IMR-90 (cell line): ENCODE measurements around the gene HSD17B3. TPM values are rescaled to one million over a fixed set of nuclear protein-coding genes. Genes with fewer than 3 reads are reported as not detected.

Experiments used
- ATAC-seq: fragments of 200-7000 bp; cut with Tn5 transposase; 2 replicates; pipeline ENCODE4 v1.9.1; 2020; ENCODE audit warnings: low read depth, mild to moderate bottlenecking, moderate library complexity
- BruUV-seq: library from RNA; stranded (reverse); fragments of 400-500 nt; replicated peaks from 2 replicates; lab custom pipeline; 2021; lab: Mats Ljungman, UMichigan
- CTCF ChIA-PET: fragments of 300-600 bp; formaldehyde crosslinking; extraction: SDS; loops from one replicate; lab custom pipeline; 2021; ENCODE audit warnings: antibody characterized with exemption; lab: Yijun Ruan, JAX
- POLR2A ChIA-PET: fragments of 300-600 bp; sonication (Branson Sonifier 250); formaldehyde crosslinking; loops from one replicate; lab custom pipeline; 2022; ENCODE audit warnings: antibody characterized with exemption; ENCODE audit not compliant: unreplicated experiment; lab: Charles Lee
- DNase-seq: peaks from one replicate; pipeline ENCODE4 v3.0.0; 2013
- H2AFZ ChIP-seq: replicated peaks from 2 replicates; pipeline ENCODE3; 2013; ENCODE audit warnings: low read length, mild to moderate bottlenecking; ENCODE audit not compliant: poor library complexity
- H2AK5ac ChIP-seq: 2 replicates; pipeline ENCODE4 v1.6.1; 2013; ENCODE audit warnings: low read depth, low read length, inconsistent platforms
- H2AK9ac ChIP-seq: replicated peaks from 2 replicates; pipeline ENCODE3; 2013; ENCODE audit warnings: mild to moderate bottlenecking, low read depth, low read length, moderate library complexity; ENCODE audit not compliant: poor library complexity
- H2BK120ac ChIP-seq: 2 replicates; pipeline ENCODE4 v1.6.1; 2013; ENCODE audit warnings: low read depth, low read length, inconsistent platforms
- H2BK15ac ChIP-seq: 3 replicates; pipeline ENCODE4 v1.6.1; 2013; ENCODE audit warnings: low read depth, low read length, inconsistent platforms
- H2BK20ac ChIP-seq: 2 replicates; pipeline ENCODE4 v1.6.1; 2013; ENCODE audit warnings: low read depth, mild to moderate bottlenecking, inconsistent platforms, low read length, moderate library complexity
- H2BK5ac ChIP-seq: 2 replicates; pipeline ENCODE4 v1.6.1; 2013; ENCODE audit warnings: mild to moderate bottlenecking, low read depth, low read length, inconsistent platforms; ENCODE audit not compliant: poor library complexity, severe bottlenecking
- H3K14ac ChIP-seq: replicated peaks from 2 replicates; pipeline ENCODE4 v1.6.1; 2013; ENCODE audit warnings: low read depth, low read length, inconsistent platforms
- H3K18ac ChIP-seq: 2 replicates; pipeline ENCODE4 v1.6.1; 2013; ENCODE audit warnings: low read depth, low read length, control low read depth
- H3K23ac ChIP-seq: 2 replicates; pipeline ENCODE4 v1.6.1; 2013; ENCODE audit warnings: low read depth, low read length, inconsistent platforms
- H3K27ac ChIP-seq: 2 replicates; pipeline ENCODE4 v1.5.1; 2013; ENCODE audit warnings: mild to moderate bottlenecking, control low read depth, low read length; ENCODE audit not compliant: insufficient read depth
- H3K27me3 ChIP-seq: 2 replicates; pipeline ENCODE4 v1.6.1; 2013; ENCODE audit warnings: low read length; ENCODE audit not compliant: control insufficient read depth, insufficient read depth
- H3K36me3 ChIP-seq: 2 replicates; pipeline ENCODE4 v1.6.1; 2013; ENCODE audit warnings: low read length, mixed read lengths; ENCODE audit not compliant: control insufficient read depth, insufficient read depth
- H3K4ac ChIP-seq: 2 replicates; pipeline ENCODE4 v1.6.1; 2013; ENCODE audit warnings: low read depth, low read length, inconsistent platforms
- H3K4me1 ChIP-seq: 2 replicates; pipeline ENCODE4 v1.6.1; 2013; ENCODE audit warnings: low read length, mixed read lengths; ENCODE audit not compliant: control insufficient read depth, insufficient read depth
- H3K4me2 ChIP-seq: 2 replicates; pipeline ENCODE4 v1.6.1; 2013; ENCODE audit warnings: low read depth, mild to moderate bottlenecking, control low read depth, low read length, moderate library complexity
- H3K4me3 ChIP-seq: 2 replicates; pipeline ENCODE4 v1.5.1; 2013; ENCODE audit warnings: low read depth, mild to moderate bottlenecking, control low read depth, low read length, moderate library complexity; ENCODE audit not compliant: insufficient read depth
- H3K56ac ChIP-seq: 2 replicates; pipeline ENCODE4 v1.6.1; 2013; ENCODE audit warnings: low read length, inconsistent platforms; ENCODE audit not compliant: insufficient read depth; ENCODE audit errors: extremely low read depth
- H3K79me1 ChIP-seq, 2 experiments: 2 replicates each; pipeline ENCODE4 v1.6.1; 2013; ENCODE audit warnings: low read length in 2 of 2, inconsistent platforms in 1 of 2, low read depth in 1 of 2
- H3K9ac ChIP-seq: 2 replicates; pipeline ENCODE4 v1.6.1; 2013; ENCODE audit warnings: low read depth, low read length, control low read depth
- H3K9me1 ChIP-seq: 2 replicates; pipeline ENCODE4 v1.6.1; 2013; ENCODE audit warnings: low read length, inconsistent platforms; ENCODE audit not compliant: insufficient read depth
- H3K9me3 ChIP-seq: 2 replicates; pipeline ENCODE4 v1.6.1; 2013; ENCODE audit warnings: low read length; ENCODE audit not compliant: control insufficient read depth, insufficient read depth
- H4K20me1 ChIP-seq: 2 replicates; pipeline ENCODE4 v1.6.1; 2013; ENCODE audit warnings: low read length, inconsistent platforms; ENCODE audit not compliant: insufficient read depth
- H4K5ac ChIP-seq: 2 replicates; pipeline ENCODE4 v1.6.1; 2013; ENCODE audit warnings: mild to moderate bottlenecking, low read depth, low read length, control low read depth
- H4K8ac ChIP-seq, 2 experiments: 2 replicates each; pipeline ENCODE4 v1.6.1; 2013; ENCODE audit warnings: low read depth in 2 of 2, low read length in 2 of 2, control low read depth in 1 of 2, inconsistent platforms in 1 of 2
- H4K91ac ChIP-seq: 2 replicates; pipeline ENCODE4 v1.6.1; 2013; ENCODE audit warnings: low read depth, low read length, inconsistent platforms; ENCODE audit not compliant: insufficient read depth
- BHLHE40 ChIP-seq: fragments of 150-350 bp; IDR thresholded peaks from 2 replicates; pipeline ENCODE4 v1.6.1; 2016; ENCODE audit warnings: mild to moderate bottlenecking, low read depth, low read length
- MAFK ChIP-seq: IDR thresholded peaks from 2 replicates; pipeline ENCODE4 v1.6.1; 2012; ENCODE audit warnings: low read depth, low read length, improper control_type of control experiment
- MXI1 ChIP-seq: IDR thresholded peaks from 2 replicates; pipeline ENCODE4 v1.6.1; 2012; ENCODE audit warnings: low read depth, mild to moderate bottlenecking, low read length, moderate library complexity, borderline replicate concordance
- RAD21 ChIP-seq: IDR thresholded peaks from 2 replicates; pipeline ENCODE4 v1.6.1; 2012; ENCODE audit warnings: low read length, improper control_type of control experiment
- RFX5 ChIP-seq: IDR thresholded peaks from 2 replicates; pipeline ENCODE4 v1.8.0; 2012; ENCODE audit warnings: low read depth, mild to moderate bottlenecking, low read length, moderate library complexity
- SMC3 ChIP-seq: fragments of 150-350 bp; IDR thresholded peaks from 2 replicates; pipeline ENCODE4 v1.6.1; 2016; ENCODE audit warnings: low read depth, mild to moderate bottlenecking, antibody characterized with exemption, low read length, moderate library complexity
- WGBS, 2 experiments: methylation state at CpG; one replicate each; pipeline versions ENCODE4 v1.1.5 to v1.1.7; 2013; ENCODE audit warnings: missing lambda C conversion rate in 2 of 2; ENCODE audit not compliant: insufficient read length in 1 of 2; ENCODE audit errors: extremely low coverage in 2 of 2; 5-methylcytosine and 5-hydroxymethylcytosine counted together
- dilution Hi-C: fragments of 300-500 bp; cut with HindIII; formaldehyde crosslinking; loops from one replicate; pipeline ENCODE4 v1.14.3; 2018; ENCODE audit warnings: low sequenced_read_pairs; ENCODE audit not compliant: unreplicated experiment
- in situ Hi-C: fragments of 300-500 bp; cut with MboI; formaldehyde crosslinking; loops from 3 replicates; pipeline ENCODE4 v1.14.3; 2019; ENCODE audit warnings: low sequenced_read_pairs, inconsistent platforms, mixed read lengths
- intact Hi-C: fragments of 100-400 bp; cut with micrococcal nuclease; formaldehyde crosslinking; loops from 2 replicates; pipeline ENCODE4 v1.10.0; 2022
- polyA plus RNA-seq, 3 experiments: library from polyadenylated mRNA; depleted of rRNA; stranded (reverse); fragments of >200 nt; gene quantifications; 2 replicates each; pipeline ENCODE4 v1.2.3, GENCODE V29; 2012; ENCODE audit warnings: low replicate concordance in 1 of 3
- total RNA-seq: library from RNA; depleted of rRNA; stranded (reverse); fragments of >200 nt; gene quantifications from 2 replicates; pipeline ENCODE4 v1.2.3, GENCODE V29; 2012
- TF ChIP-seq, protein P1 (sequence below): fragments of 150-350 bp; IDR thresholded peaks from 2 replicates; pipeline ENCODE4 v1.6.1; 2016; ENCODE audit warnings: low read depth, mild to moderate bottlenecking, low read length, moderate library complexity, borderline replicate concordance

Gene HSD17B3
- total and polyA plus RNA-seq, 2 of the 4 experiments (the other 2 are of a cell fraction) = 0.18 TPM; not detected in 1

DNA sequence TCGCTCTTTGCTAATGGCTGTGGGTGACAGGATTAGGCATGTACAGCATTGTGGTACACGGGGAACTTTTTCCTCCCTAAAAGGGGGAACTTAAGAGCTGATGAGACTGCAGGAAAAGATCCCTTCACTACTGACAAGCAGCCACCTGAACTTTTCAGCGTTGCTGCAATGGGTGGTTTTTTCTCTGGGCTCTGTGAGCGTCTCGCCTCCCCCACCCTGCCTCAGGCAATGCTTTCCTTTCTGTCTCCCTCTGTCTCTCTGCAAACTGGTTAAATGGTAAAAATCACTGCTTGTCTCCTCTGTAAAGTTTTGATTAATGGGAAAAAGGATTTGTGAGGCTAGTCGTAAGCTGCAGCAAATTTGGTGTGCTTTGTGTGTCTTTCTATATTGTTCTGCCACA, 20.3 kb downstream of the HSD17B3 start:
- WGBS, 2 experiments = no CpG with 5 or more reads among the region's 6 CpGs

More for the DNA sequence above, 20.3 kb downstream of the HSD17B3 start:
- Histone ChIP-seq H2BK20ac (no peak overlapping the region), H3K18ac (no peak overlapping the region), H3K36me3 (no peaks in the 10 kb centered on the region), H3K9me1 (no peaks in the 10 kb centered on the region), H2AFZ (no peak overlapping the region), H3K4me2 (no peak overlapping the region), H3K27me3 (no peaks in the 10 kb centered on the region), H4K8ac (no peak overlapping the region), H3K9me3 (no peaks in the 10 kb centered on the region), H2AK5ac (no peak overlapping the region), H3K9ac (no peak overlapping the region), H4K5ac (no peak overlapping the region), H3K4me3 (no peak overlapping the region), H3K14ac (no peak overlapping the region), H2AK9ac (no peak overlapping the region), H3K4me1 (no peaks in the 10 kb centered on the region), H3K27ac (no peak overlapping the region), H2BK120ac (no peak overlapping the region), H3K23ac (no peak overlapping the region), H3K79me1 (no peaks in the 10 kb centered on the region), H3K4ac (no peak overlapping the region), H4K20me1 (no peaks in the 10 kb centered on the region), H2BK5ac (no peak overlapping the region), H3K56ac (no peak overlapping the region), H2BK15ac (no peak overlapping the region), H4K91ac (no peak overlapping the region)
- ATAC-seq = no peak
- dilution Hi-C loops = no loop called here
- intact Hi-C loops = no loop called here
- POLR2A ChIA-PET = no interaction called here
- in situ Hi-C loops = no loop called here
- CTCF ChIA-PET = no interaction called here
- DNase-seq = no peak
- TF ChIP-seq RAD21 (no peak), BHLHE40 (no peak), SMC3 (no peak), MXI1 (no peak), RFX5 (no peak), MAFK (no peak)
- TF ChIP-seq, protein P1, sequence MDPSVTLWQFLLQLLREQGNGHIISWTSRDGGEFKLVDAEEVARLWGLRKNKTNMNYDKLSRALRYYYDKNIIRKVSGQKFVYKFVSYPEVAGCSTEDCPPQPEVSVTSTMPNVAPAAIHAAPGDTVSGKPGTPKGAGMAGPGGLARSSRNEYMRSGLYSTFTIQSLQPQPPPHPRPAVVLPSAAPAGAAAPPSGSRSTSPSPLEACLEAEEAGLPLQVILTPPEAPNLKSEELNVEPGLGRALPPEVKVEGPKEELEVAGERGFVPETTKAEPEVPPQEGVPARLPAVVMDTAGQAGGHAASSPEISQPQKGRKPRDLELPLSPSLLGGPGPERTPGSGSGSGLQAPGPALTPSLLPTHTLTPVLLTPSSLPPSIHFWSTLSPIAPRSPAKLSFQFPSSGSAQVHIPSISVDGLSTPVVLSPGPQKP = no peak
- BruUV-seq = no TSS peak
